ENCODE measurements around the gene RIMS1.

Gene RIMS1

DNA sequence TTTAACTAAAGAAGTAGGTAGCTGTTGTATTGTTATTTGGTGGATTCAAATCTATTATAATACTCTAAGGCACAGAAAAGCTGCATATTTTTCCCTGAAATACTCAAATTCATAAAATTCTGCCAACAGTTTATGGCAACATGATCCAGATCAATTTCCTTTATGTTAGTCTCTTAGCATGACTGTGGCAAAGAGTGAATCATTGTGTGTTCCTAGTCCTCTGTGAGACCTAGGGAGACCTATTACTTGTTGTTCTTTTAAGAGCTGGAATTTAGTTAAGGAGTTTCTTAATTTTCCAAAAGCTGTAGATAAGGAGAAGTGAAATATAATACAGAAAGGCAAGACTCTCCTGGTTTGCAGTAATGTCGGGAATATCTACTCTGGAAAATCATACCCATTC, 149.6 kb downstream of the RIMS1 start:
- TF ChIP-seq, protein P1, sequence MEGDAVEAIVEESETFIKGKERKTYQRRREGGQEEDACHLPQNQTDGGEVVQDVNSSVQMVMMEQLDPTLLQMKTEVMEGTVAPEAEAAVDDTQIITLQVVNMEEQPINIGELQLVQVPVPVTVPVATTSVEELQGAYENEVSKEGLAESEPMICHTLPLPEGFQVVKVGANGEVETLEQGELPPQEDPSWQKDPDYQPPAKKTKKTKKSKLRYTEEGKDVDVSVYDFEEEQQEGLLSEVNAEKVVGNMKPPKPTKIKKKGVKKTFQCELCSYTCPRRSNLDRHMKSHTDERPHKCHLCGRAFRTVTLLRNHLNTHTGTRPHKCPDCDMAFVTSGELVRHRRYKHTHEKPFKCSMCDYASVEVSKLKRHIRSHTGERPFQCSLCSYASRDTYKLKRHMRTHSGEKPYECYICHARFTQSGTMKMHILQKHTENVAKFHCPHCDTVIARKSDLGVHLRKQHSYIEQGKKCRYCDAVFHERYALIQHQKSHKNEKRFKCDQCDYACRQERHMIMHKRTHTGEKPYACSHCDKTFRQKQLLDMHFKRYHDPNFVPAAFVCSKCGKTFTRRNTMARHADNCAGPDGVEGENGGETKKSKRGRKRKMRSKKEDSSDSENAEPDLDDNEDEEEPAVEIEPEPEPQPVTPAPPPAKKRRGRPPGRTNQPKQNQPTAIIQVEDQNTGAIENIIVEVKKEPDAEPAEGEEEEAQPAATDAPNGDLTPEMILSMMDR (IDR thresholded peaks at IDR 0.05; ENCODE audit: low read depth, low read length, missing control alignments): no peak
- DNase-seq (ENCODE audit: extremely low read depth, low read depth): no peak
- no peak overlapping the region for H3K4me3 ChIP-seq (replicated peaks; ENCODE audit: low read depth, low read length)

DNA sequence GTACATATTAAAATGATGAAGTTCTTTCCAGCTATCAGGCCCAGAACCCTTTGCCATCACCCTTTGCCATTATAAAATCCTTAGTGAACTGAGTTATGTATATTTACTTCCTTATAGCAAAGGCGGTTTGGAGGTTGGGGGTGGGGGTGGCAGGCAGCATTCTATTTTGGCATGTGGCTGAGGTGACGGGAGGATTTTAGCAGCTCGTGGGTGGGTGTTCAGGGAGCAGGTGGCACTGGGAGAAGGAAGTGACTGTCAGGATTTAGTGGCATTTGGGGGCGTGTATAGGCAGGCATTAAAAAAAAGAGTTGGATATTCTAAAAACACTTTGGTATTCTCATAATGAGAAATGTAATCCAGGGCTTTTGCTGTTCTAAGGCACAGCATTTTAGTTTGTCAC, 150.7 kb downstream of the RIMS1 start:
- TF ChIP-seq, protein P1 (IDR thresholded peaks at IDR 0.05; ENCODE audit: low read depth, low read length, missing control alignments): no peak
- H3K4me3 ChIP-seq (replicated peaks; ENCODE audit: low read depth, low read length): no peak overlapping the region
- DNase-seq (ENCODE audit: extremely low read depth, low read depth): no peak

DNA sequence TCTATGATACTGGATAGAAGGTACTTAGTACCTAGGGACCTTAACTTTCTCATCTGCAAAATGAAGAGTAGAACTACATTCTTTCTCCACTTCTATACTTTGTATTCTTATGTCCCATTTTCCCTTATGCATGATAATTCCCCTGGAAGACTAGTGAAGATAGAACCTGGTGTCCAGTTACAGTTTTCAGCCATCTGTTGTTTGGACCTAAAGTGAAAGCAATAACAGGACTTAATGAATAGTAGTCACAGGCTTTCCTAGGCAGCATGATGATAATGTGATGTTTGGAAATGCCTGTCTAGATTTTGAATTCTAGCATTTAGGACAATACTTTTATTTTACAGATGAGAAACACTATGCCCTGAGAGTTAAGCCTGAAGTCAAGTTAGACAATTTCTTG, 153.8 kb downstream of the RIMS1 start:
- TF ChIP-seq, protein P1 (IDR thresholded peaks at IDR 0.05; ENCODE audit: low read depth, low read length, missing control alignments): no peak
- no peak overlapping the region for H3K4me3 ChIP-seq (replicated peaks; ENCODE audit: low read depth, low read length)
- DNase-seq (ENCODE audit: extremely low read depth, low read depth): no peak

DNA sequence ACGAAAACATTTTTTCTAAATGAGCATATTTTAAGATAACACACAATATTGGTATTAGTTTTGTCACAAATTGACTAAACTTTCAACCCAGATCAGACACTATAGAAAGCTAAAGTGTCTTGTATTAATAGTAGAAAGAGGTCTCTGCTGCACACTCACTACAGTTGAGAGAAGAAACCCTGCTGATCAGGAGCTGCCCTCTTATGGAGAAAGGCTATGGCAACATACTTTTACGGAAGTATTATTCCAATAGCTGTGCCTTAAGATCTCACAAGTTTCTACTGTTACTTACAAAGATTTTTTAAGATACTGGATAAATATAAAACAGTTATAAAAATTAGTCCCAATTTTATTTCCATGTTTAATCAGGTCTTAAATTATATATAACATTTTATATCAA, 155.7 kb downstream of the RIMS1 start:
- TF ChIP-seq, protein P1 (IDR thresholded peaks at IDR 0.05; ENCODE audit: low read depth, low read length, missing control alignments): no peak

DNA sequence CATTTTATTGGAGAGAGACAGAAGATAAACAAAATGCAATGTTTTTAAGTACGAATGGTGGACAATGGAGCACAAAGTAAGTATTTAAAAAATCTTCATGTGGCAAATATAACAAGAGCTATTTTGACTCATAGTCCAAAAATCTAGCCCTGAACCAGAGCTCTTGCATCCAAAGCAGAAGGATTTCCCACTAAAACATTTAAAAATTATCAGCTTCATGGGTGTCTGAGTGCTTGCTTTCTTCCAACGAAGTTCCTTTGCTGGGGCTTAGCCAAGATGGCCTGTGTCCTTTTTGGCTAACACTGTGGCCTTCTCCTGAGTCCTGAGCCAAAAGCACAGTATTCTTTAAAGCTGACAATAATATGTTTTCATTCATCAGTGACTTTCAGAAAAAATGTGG, 161.7 kb downstream of the RIMS1 start:
- no peak overlapping the region for H3K4me3 ChIP-seq (replicated peaks; ENCODE audit: low read depth, low read length)
- no peak for DNase-seq (ENCODE audit: extremely low read depth, low read depth)
- TF ChIP-seq, protein P1 (IDR thresholded peaks at IDR 0.05; ENCODE audit: low read depth, low read length, missing control alignments): no peak

More for the DNA sequence above, 155.7 kb downstream of the RIMS1 start:
- no peak for DNase-seq (ENCODE audit: extremely low read depth, low read depth)
- no peak overlapping the region for H3K4me3 ChIP-seq (replicated peaks; ENCODE audit: low read depth, low read length)

DNA sequence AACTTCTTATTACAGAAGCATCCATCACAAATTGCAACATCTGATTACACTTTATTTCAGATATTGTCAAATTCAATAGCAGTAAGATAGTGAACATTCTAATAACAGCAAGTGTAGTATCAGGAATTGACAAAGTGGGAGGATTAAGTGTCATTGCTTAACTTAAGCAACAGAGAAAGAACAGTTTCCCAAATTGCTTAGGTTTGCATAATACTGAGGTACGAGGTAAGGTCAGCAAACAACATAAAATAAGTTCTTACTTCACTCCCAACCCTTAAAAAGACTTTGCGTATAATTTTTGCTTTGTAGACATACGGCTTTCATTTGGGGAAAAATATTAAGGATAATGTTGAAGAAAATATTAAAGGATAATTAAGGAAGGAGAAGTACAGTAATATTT, 163.0 kb downstream of the RIMS1 start:
- DNase-seq (ENCODE audit: extremely low read depth, low read depth): no peak
- TF ChIP-seq, protein P1 (IDR thresholded peaks at IDR 0.05; ENCODE audit: low read depth, low read length, missing control alignments): no peak
- H3K4me3 ChIP-seq (replicated peaks; ENCODE audit: low read depth, low read length): no peak overlapping the region

DNA sequence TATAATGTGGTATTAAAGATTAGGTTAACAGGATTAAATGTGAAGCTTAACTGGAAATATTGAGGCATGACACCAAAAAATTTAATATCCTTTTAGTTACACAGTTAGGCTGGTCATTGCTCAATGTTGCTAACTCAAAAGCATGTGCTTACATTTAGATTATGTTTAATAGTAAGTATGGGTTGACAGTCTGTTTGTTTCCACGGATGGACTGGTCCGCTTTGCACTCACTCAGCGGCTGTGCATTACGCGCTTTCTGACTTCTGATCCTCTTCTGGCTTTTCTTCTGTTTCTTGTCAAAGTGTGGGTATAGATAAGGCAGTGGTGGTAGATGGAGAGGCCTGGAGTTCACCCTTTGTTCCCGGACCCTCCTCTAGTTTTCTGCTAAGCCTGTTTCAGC, 174.9 kb downstream of the RIMS1 start:
- H3K4me3 ChIP-seq (replicated peaks; ENCODE audit: low read depth, low read length): no peak overlapping the region
- TF ChIP-seq, protein P1 (IDR thresholded peaks at IDR 0.05; ENCODE audit: low read depth, low read length, missing control alignments): no peak
- no peak for DNase-seq (ENCODE audit: extremely low read depth, low read depth)

Measured in HFF-Myc (cell line).